WI38 (cell line): ENCODE results near the gene HMG20A.

Experiments
- H3K4me3 ChIP-seq: 2 replicates; pipeline ENCODE4 v1.5.1; 2011; ENCODE audit warnings: low read depth, mild to moderate bottlenecking, control low read depth, low read length
- CTCF ChIP-seq: IDR thresholded peaks from 2 replicates; pipeline ENCODE4 v1.5.1; 2012; ENCODE audit warnings: low read depth, mild to moderate bottlenecking, control low read depth, low read length

HMG20A gene

GRCh38 chr15:77507143-77507897 lies 86.6 kb downstream of the HMG20A start:
- no peak overlapping the region for H3K4me3 ChIP-seq
- no peak for TF ChIP-seq CTCF

GRCh38 chr15:77507911-77508310 lies 87.2 kb downstream of the HMG20A start:
- no peak overlapping the region for H3K4me3 ChIP-seq
- TF ChIP-seq CTCF = no peak

- no peak overlapping the region for H3K4me3 ChIP-seq
- no peak for TF ChIP-seq CTCF
Measured at GRCh38 chr15:77508541-77509243, 88.0 kb downstream of the HMG20A start.

GRCh38 chr15:77510066-77511057 lies 89.7 kb downstream of the HMG20A start:
- no peak overlapping the region for H3K4me3 ChIP-seq
- no peak for TF ChIP-seq CTCF

GRCh38 chr15:77511869-77512268 lies 91.2 kb downstream of the HMG20A start:
- no peak for TF ChIP-seq CTCF
- H3K4me3 ChIP-seq = no peak overlapping the region

- no peak for TF ChIP-seq CTCF
- H3K4me3 ChIP-seq = no peak overlapping the region
Measured at GRCh38 chr15:77513226-77513625, 92.5 kb downstream of the HMG20A start.
